B cell (primary cell): ENCODE results near the gene ARL6IP1. TPM values are rescaled to one million over a fixed set of nuclear protein-coding genes. Genes with fewer than 3 reads are reported as not detected.

Experiments
- ATAC-seq: fragments of 200-7000 bp; cut with Tn5 transposase; one replicate; pipeline ENCODE4 v1.10.0; 2021; ENCODE audit warnings: low read depth, mild to moderate bottlenecking, moderate number of reproducible peaks, moderate library complexity
- CTCF ChIA-PET: fragments of 350-600 bp; sonication (Branson Sonifier 250); formaldehyde crosslinking; loops from one replicate; lab custom pipeline; 2021; ENCODE audit warnings: antibody characterized with exemption, inconsistent platforms; lab: Charles Lee
- POLR2A ChIA-PET: fragments of 350-600 bp; sonication (Branson Sonifier 250); formaldehyde crosslinking; loops from one replicate; lab custom pipeline; 2021; ENCODE audit warnings: antibody characterized with exemption; lab: Charles Lee
- DNase-seq: peaks from one replicate; pipeline ENCODE4 v3.0.0; 2013
- H2AFZ ChIP-seq: 2 replicates; pipeline ENCODE4 v1.6.1; 2012; ENCODE audit warnings: mild to moderate bottlenecking, low read depth, low read length; ENCODE audit not compliant: insufficient read depth, poor library complexity, severe bottlenecking
- H3K27ac ChIP-seq, 2 donors: 1 replicate in 1 of 2; 2 replicates in 1 of 2; pipeline ENCODE4 v1.5.1; 2012 to 2013; ENCODE audit warnings: low read length in 2 of 2, mild to moderate bottlenecking in 2 of 2, moderate library complexity in 1 of 2
- H3K27me3 ChIP-seq, 4 experiments: fragments of 200-600 bp in 1 of 4; sonication (generic) in 1 of 4; replicated peaks in 1 of 4; 1 replicate in 2 of 4; 2 replicates in 2 of 4; pipeline versions ENCODE4 v1.6.1 to v1.7.0; 2013 to 2016; ENCODE audit warnings: low read length in 3 of 4, mild to moderate bottlenecking in 2 of 4, mixed read lengths in 1 of 4, moderate library complexity in 1 of 4; ENCODE audit not compliant: insufficient read depth in 4 of 4, control insufficient read depth in 3 of 4; ENCODE audit errors: control extremely low read depth in 1 of 4
- H3K36me3 ChIP-seq, 2 experiments: replicated peaks in 1 of 2; 1 replicate in 1 of 2; 2 replicates in 1 of 2; pipeline versions ENCODE4 v1.6.1 to v1.7.1; 2013; ENCODE audit warnings: low read length in 1 of 2; ENCODE audit not compliant: insufficient read depth in 2 of 2, control insufficient read depth in 1 of 2; ENCODE audit errors: control extremely low read depth in 1 of 2, extremely low read depth in 1 of 2
- H3K4me1 ChIP-seq, 2 donors: fragments of 200-600 bp in 1 of 2; sonication (generic) in 1 of 2; 1 replicate in 1 of 2; 2 replicates in 1 of 2; pipeline versions ENCODE4 v1.5.1 to v1.6.1; 2013 to 2017; ENCODE audit warnings: low read length in 2 of 2; ENCODE audit not compliant: control insufficient read depth in 2 of 2, insufficient read depth in 2 of 2
- H3K4me2 ChIP-seq: replicated peaks from 2 replicates; pipeline ENCODE3; 2012; ENCODE audit warnings: mild to moderate bottlenecking, low read depth, low read length; ENCODE audit not compliant: poor library complexity, severe bottlenecking
- H3K4me3 ChIP-seq, 5 experiments: fragments of 200-600 bp in 1 of 5; sonication (generic) in 1 of 5; 1 replicate in 3 of 5; 2 replicates in 2 of 5; pipeline versions ENCODE4 v1.5.1 to v1.7.0; 2011 to 2016; ENCODE audit warnings: low read length in 4 of 5, mild to moderate bottlenecking in 4 of 5, low read depth in 2 of 5, control low read depth in 1 of 5, moderate library complexity in 1 of 5; ENCODE audit not compliant: insufficient read depth in 1 of 5; ENCODE audit errors: control extremely low read depth in 1 of 5, extremely low read depth in 1 of 5
- H3K79me2 ChIP-seq: fragments of 200-600 bp; sonication (generic); one replicate; pipeline ENCODE4 v1.6.0; 2016; ENCODE audit warnings: low read length; ENCODE audit not compliant: control insufficient read depth, insufficient read depth
- H3K9ac ChIP-seq: fragments of 200-600 bp; sonication (generic); 2 replicates; pipeline ENCODE4 v1.6.1; 2017; ENCODE audit warnings: mild to moderate bottlenecking, low read length, moderate library complexity
- H3K9me3 ChIP-seq, 3 donors: one replicate each; pipeline versions ENCODE4 v1.6.1 to v1.7.1; 2013; ENCODE audit warnings: low read length in 2 of 3; ENCODE audit not compliant: control insufficient read depth in 2 of 3, insufficient read depth in 1 of 3; ENCODE audit errors: control extremely low read depth in 1 of 3
- H4K20me1 ChIP-seq: 2 replicates; pipeline ENCODE4 v1.6.0; 2012; ENCODE audit warnings: mild to moderate bottlenecking, low read length; ENCODE audit not compliant: insufficient read depth, control insufficient read depth, poor library complexity, severe bottlenecking
- H3K27ac Mint-ChIP-seq: one replicate; pipeline ENCODE4 v1.8.0; 2021; ENCODE audit warnings: mixed read lengths
- H3K27me3 Mint-ChIP-seq: one replicate; pipeline ENCODE4 v1.8.0; 2021; ENCODE audit warnings: mixed read lengths
- H3K4me1 Mint-ChIP-seq: one replicate; pipeline ENCODE4 v1.8.0; 2021; ENCODE audit warnings: mixed read lengths
- H3K4me3 Mint-ChIP-seq: one replicate; pipeline ENCODE4 v1.8.0; 2021; ENCODE audit warnings: mixed read lengths
- H3K9me3 Mint-ChIP-seq: one replicate; pipeline ENCODE4 v1.8.0; 2022; ENCODE audit warnings: mixed read lengths; ENCODE audit not compliant: insufficient read depth
- EZH2 ChIP-seq: IDR thresholded peaks from 2 replicates; pipeline ENCODE4 v1.6.1; 2012; ENCODE audit warnings: borderline replicate concordance, low read depth, mild to moderate bottlenecking, moderate library complexity, low read length; ENCODE audit not compliant: insufficient read depth, poor library complexity, severe bottlenecking
- WGBS: methylation state at CpG from one replicate; pipeline ENCODE4 v1.1.5; 2013; ENCODE audit warnings: missing lambda C conversion rate; ENCODE audit not compliant: insufficient coverage; 5-methylcytosine and 5-hydroxymethylcytosine counted together
- intact Hi-C: fragments of 100-400 bp; cut with micrococcal nuclease; formaldehyde crosslinking; loops from one replicate; pipeline ENCODE4 v1.10.0; 2022
- polyA plus RNA-seq: library from polyadenylated mRNA; depleted of rRNA; stranded (reverse); fragments of >200 nt; gene quantifications from 2 replicates; pipeline ENCODE4 v1.2.3, GENCODE V29; 2012
- total RNA-seq, 2 donors: library from RNA; stranded (reverse); fragments of 120-200 nt in 1 of 2; gene quantifications; 1 replicate in 1 of 2; 2 replicates in 1 of 2; pipeline versions ENCODE4 v1.2.3 to v1.2.4, GENCODE V29; 2013 to 2022
- TF ChIP-seq, protein P1 (sequence below): fragments of 200-600 bp; IDR thresholded peaks from one replicate; pipeline ENCODE4 v1.8.0; 2022; ENCODE audit warnings: antibody characterized with exemption, mild to moderate bottlenecking

ARL6IP1 gene
- total and polyA plus RNA-seq, 2 donors (not counting 1 experiment from before 2014, with no cell fraction given) = 52.0 to 109 TPM

DNA sequence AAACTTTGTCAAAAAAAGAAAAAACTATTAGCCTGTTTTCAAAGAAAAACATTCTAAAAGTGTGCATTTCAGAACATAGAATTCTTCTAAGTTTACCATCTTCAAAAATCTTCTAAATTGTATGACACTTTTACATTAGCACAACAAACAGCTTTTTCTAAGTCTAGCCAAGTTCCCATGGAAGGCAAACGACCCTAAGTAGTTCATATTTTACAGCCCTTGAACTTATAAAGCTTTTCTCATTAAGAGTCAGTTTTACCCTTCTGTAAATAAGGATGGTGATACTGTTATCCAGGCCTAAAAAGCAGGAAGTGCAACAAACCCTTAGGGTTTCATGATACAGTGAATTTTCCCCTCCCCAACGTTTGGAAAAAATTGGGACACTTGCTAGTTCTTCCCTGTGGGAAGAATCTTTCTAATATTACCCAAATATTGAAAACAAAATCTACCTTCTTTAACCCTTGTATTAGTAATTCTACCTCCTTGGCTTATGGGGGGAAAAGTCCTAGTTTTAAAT is 4.0 kb upstream of the ARL6IP1 start:
- no CpG with 5 or more reads among the region's 2 CpGs for WGBS
- Histone ChIP-seq H3K4me1 (peaks cover 7 to 10% of the 10 kb centered on the region in 2 donors), H3K27me3 (no peaks in the 10 kb centered on the region), H3K79me2 (peaks cover 9% of the 10 kb centered on the region), H3K4me2 (no peak overlapping the region), H2AFZ (no peak overlapping the region), H3K36me3 (peaks cover 4 to 23% of the 10 kb centered on the region in 2 experiments), H3K9me3 (no peaks in the 10 kb centered on the region), H3K27ac (peak overlapping the region in 1 of 2 donors; percentile 25), H3K4me3 (no peak overlapping the region), H4K20me1 (peaks cover 8% of the 10 kb centered on the region), H3K9ac (no peak overlapping the region)
- DNase-seq (no peak), ATAC-seq (no peak)
- H3K4me1 Mint-ChIP-seq = peaks cover 22% of the 10 kb centered on the region
- intact Hi-C loops = no loop called here
- H3K4me3 Mint-ChIP-seq = no peak overlapping the region
- TF ChIP-seq, protein P1, sequence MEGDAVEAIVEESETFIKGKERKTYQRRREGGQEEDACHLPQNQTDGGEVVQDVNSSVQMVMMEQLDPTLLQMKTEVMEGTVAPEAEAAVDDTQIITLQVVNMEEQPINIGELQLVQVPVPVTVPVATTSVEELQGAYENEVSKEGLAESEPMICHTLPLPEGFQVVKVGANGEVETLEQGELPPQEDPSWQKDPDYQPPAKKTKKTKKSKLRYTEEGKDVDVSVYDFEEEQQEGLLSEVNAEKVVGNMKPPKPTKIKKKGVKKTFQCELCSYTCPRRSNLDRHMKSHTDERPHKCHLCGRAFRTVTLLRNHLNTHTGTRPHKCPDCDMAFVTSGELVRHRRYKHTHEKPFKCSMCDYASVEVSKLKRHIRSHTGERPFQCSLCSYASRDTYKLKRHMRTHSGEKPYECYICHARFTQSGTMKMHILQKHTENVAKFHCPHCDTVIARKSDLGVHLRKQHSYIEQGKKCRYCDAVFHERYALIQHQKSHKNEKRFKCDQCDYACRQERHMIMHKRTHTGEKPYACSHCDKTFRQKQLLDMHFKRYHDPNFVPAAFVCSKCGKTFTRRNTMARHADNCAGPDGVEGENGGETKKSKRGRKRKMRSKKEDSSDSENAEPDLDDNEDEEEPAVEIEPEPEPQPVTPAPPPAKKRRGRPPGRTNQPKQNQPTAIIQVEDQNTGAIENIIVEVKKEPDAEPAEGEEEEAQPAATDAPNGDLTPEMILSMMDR = no peak
- no peaks in the 10 kb centered on the region for H3K27me3 Mint-ChIP-seq
- ChIA-PET CTCF (interaction anchor here (1.5 kb wide), 1 partner anchor 16 kb away, joined by 4 read pairs; the partner anchor contains the start of gene RPS15A), POLR2A (interaction anchor here (1.1 kb wide), 1 partner anchor 15 kb away, joined by 5 read pairs; the partner anchor contains the start of gene RPS15A)
- no peaks in the 10 kb centered on the region for H3K9me3 Mint-ChIP-seq
- no peak overlapping the region for H3K27ac Mint-ChIP-seq

DNA sequence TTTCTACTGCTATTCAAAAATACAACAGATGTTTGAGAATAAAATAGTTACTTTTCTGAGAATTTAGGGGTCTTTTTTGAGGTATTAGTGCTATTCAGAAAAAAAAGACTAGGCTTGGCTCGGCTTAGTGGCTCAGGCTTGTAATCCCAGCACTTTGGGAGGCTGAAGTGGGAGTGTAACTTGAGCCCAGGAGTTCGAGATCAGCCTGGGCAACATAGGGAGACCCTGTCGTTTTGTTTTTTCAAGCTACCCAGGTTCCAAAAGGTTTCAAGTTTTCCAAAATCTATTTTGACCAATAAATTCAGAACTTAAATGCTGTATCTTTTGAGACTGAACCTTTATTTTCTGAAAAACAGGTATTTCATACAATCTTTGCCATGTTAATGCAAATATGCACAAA is 3.2 kb upstream of the ARL6IP1 start:
- ATAC-seq (no peak), DNase-seq (no peak)
- TF ChIP-seq EZH2 = no peak
- TF ChIP-seq, protein P1 = no peak
- peaks cover 16% of the 10 kb centered on the region for H4K20me1 ChIP-seq
- no peak overlapping the region for H3K27ac Mint-ChIP-seq
- no peaks in the 10 kb centered on the region for H3K27me3 Mint-ChIP-seq
- 27% methylated on average over 1 of the region's 3 CpGs for WGBS
- peaks cover 15 to 18% of the 10 kb centered on the region in 2 donors for H3K4me1 ChIP-seq
- no peak overlapping the region for H3K9ac ChIP-seq
- H3K9me3 Mint-ChIP-seq = no peaks in the 10 kb centered on the region
- H3K4me3 ChIP-seq = no peak overlapping the region
- peaks cover 17% of the 10 kb centered on the region for H3K79me2 ChIP-seq
- no peak overlapping the region for H3K4me3 Mint-ChIP-seq
- no peaks in the 10 kb centered on the region for H3K27me3 ChIP-seq
- peak overlapping the region; percentile 10 to 17 for H3K27ac ChIP-seq
- H3K36me3 ChIP-seq = peaks cover 4 to 15% of the 10 kb centered on the region in 2 experiments
- H3K9me3 ChIP-seq = no peaks in the 10 kb centered on the region
- no peak overlapping the region for H3K4me2 ChIP-seq
- H3K4me1 Mint-ChIP-seq = peaks cover 30% of the 10 kb centered on the region
- H2AFZ ChIP-seq = no peak overlapping the region
- intact Hi-C loops = loop anchor here (5.0 kb wide), 1 partner anchor 913 kb away; the partner anchor contains the start of genes IQCK and KNOP1
- POLR2A ChIA-PET = interaction anchor here (1.1 kb wide), 1 partner anchor 14 kb away, joined by 5 read pairs; the partner anchor contains the start of gene RPS15A
- CTCF ChIA-PET = interaction anchor here (0.7 to 1.5 kb wide), 2 partner anchors 15 to 1741 kb away, joined by 3 to 4 read pairs; partner anchors contain the start of gene RPS15A
